Transverse colon (tissue), 4 donors: ENCODE results near the gene MAPK1IP1L. TPM values are rescaled to one million over a fixed set of nuclear protein-coding genes. Genes with fewer than 3 reads are reported as not detected.

ENCODE experiments used
- DNase-seq: peaks from one replicate; pipeline ENCODE4 v3.0.0-alpha.2; 2019
- H3K27ac ChIP-seq, 4 donors: fragments of 200-600 bp; sonication (generic); 2 replicates each; pipeline ENCODE4 v1.5.1; 2016 to 2018; ENCODE audit warnings: inconsistent platforms in 4 of 4
- H3K27me3 ChIP-seq: fragments of 200-600 bp; sonication (generic); 2 replicates; pipeline ENCODE4 v1.5.1; 2017; ENCODE audit warnings: inconsistent platforms
- H3K36me3 ChIP-seq, 4 donors: fragments of 200-600 bp; sonication (generic); 2 replicates each; pipeline ENCODE4 v1.5.1; 2017 to 2019; ENCODE audit warnings: inconsistent platforms in 4 of 4
- H3K4me1 ChIP-seq, 4 donors: fragments of 200-600 bp; sonication (generic); 2 replicates each; pipeline ENCODE4 v1.5.1; 2017 to 2020; ENCODE audit warnings: inconsistent platforms in 4 of 4
- H3K4me3 ChIP-seq, 4 donors: fragments of 200-600 bp; sonication (generic); 1 replicate in 1 of 4; 2 replicates in 3 of 4; pipeline versions ENCODE4 v1.5.1 to v1.6.1; 2017 to 2019; ENCODE audit warnings: inconsistent platforms in 4 of 4
- H3K9me3 ChIP-seq, 2 donors: fragments of 200-600 bp; sonication (generic); 2 replicates each; pipeline ENCODE4 v1.5.1; 2017 to 2019; ENCODE audit warnings: inconsistent platforms in 2 of 2
- EP300 ChIP-seq: sonication (generic); formaldehyde crosslinking; IDR thresholded peaks from one replicate; pipeline ENCODE4 v1.6.1; 2017; ENCODE audit warnings: antibody characterized with exemption, low read depth
- POLR2A ChIP-seq: fragments of 450-650 bp; IDR thresholded peaks from one replicate; pipeline ENCODE4 v1.6.1; 2016; ENCODE audit warnings: antibody characterized with exemption, mild to moderate bottlenecking, moderate library complexity
- POLR2AphosphoS5 ChIP-seq, 3 donors: sonication (generic); formaldehyde crosslinking; IDR thresholded peaks; one replicate each; pipeline ENCODE4 v1.6.1; 2016; ENCODE audit warnings: antibody characterized with exemption in 3 of 3
- whole genome bisulfite sequencing, 2 donors: methylation state at CpG; one replicate each; pipeline ENCODE4 v1.1.5; 2018; ENCODE audit warnings: low coverage in 1 of 2; 5-methylcytosine and 5-hydroxymethylcytosine counted together
- in situ Hi-C, 4 donors: fragments of 200-750 bp; cut with MboI; loops; one replicate each; pipeline versions ENCODE4 v1.15.0 to v1.15.1; 2017; ENCODE audit warnings: low sequenced_read_pairs in 3 of 4, low pct_ligation_motif_present in 1 of 4, low pct_unique_long_range_greater_than_20kb in 1 of 4
- intact Hi-C: fragments of 100-400 bp; cut with DNase I; formaldehyde crosslinking; loops from one replicate; pipeline ENCODE4 v1.15.1; 2023; ENCODE audit warnings: low total_unique reads
- total RNA-seq, 4 donors: library from RNA; depleted of rRNA; stranded (reverse); fragments of >200 nt; gene quantifications; one replicate each; pipeline ENCODE4 v1.1.0, GENCODE V29; 2016
- TF ChIP-seq, protein P1 (sequence below), 5 experiments: fragments of 200-600 bp in 3 of 5; fragments of 450-650 bp in 2 of 5; sonication (generic) in 3 of 5; IDR thresholded peaks; 1 replicate in 2 of 5; 2 replicates in 3 of 5; pipeline ENCODE4 v1.5.1; 2016 to 2017; ENCODE audit warnings: antibody characterized with exemption in 5 of 5, inconsistent platforms in 3 of 5, mild to moderate bottlenecking in 2 of 5, moderate library complexity in 1 of 5

Gene MAPK1IP1L
- total RNA-seq, 4 donors from 2014 or later, result 50.2 to 96.9 (median 57.6) TPM

DNA sequence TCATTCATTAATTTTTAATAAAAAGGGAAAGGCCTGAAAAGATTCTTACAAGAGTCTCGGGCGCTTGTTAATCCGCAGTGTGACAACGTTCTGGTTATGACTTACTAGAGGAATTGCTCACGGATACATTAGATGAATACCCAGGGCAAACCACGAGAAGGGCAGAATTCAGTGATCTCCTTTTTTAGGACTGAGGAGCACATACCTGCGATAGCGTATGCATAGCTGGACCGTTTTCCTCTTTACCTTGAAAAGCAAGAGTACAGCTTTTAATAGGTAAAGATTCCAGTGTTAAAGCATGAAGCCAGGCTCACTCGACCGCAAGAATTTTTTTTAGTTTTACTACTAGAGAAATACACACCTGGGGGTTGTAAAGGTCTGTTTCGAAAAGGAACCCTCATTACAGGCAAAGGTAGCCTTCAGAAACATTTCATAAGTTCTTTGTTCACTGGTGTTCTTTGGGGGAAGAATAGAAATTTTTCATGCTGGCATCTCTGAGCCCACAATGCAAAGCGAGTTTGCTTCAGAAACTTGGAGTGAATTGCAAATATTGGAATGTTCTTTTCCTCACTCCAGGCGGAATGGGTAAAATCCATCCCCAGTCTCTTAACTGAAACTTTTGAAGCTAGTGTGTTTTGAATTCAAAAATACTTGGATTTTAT lies 953 bp downstream of the MAPK1IP1L start:
- in situ Hi-C loops, result no loop called here
- no peak for DNase-seq
- no peak for TF ChIP-seq EP300
- TF ChIP-seq POLR2AphosphoS5 (IDR thresholded peaks at IDR 0.05), result no peak
- TF ChIP-seq POLR2A, result no peak
- TF ChIP-seq, protein P1, sequence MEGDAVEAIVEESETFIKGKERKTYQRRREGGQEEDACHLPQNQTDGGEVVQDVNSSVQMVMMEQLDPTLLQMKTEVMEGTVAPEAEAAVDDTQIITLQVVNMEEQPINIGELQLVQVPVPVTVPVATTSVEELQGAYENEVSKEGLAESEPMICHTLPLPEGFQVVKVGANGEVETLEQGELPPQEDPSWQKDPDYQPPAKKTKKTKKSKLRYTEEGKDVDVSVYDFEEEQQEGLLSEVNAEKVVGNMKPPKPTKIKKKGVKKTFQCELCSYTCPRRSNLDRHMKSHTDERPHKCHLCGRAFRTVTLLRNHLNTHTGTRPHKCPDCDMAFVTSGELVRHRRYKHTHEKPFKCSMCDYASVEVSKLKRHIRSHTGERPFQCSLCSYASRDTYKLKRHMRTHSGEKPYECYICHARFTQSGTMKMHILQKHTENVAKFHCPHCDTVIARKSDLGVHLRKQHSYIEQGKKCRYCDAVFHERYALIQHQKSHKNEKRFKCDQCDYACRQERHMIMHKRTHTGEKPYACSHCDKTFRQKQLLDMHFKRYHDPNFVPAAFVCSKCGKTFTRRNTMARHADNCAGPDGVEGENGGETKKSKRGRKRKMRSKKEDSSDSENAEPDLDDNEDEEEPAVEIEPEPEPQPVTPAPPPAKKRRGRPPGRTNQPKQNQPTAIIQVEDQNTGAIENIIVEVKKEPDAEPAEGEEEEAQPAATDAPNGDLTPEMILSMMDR (IDR thresholded peaks at IDR 0.05), result no peak
- Histone ChIP-seq H3K27me3 (no peaks in the 10 kb centered on the region), H3K9me3 (no peaks in the 10 kb centered on the region), H3K27ac (peak overlapping the region; percentile 97 to 100 (median 100)), H3K4me1 (peaks cover 9 to 46% (median 23%) of the 10 kb centered on the region in 4 donors), H3K4me3 (peak overlapping the region; percentile 75 to 98 (median 86)), H3K36me3 (no peaks in the 10 kb centered on the region)
- intact Hi-C loops, result no loop called here
- WGBS, 2 donors, result 4 to 9% methylated on average over 9 to 14 of the region's 14 CpGs

DNA sequence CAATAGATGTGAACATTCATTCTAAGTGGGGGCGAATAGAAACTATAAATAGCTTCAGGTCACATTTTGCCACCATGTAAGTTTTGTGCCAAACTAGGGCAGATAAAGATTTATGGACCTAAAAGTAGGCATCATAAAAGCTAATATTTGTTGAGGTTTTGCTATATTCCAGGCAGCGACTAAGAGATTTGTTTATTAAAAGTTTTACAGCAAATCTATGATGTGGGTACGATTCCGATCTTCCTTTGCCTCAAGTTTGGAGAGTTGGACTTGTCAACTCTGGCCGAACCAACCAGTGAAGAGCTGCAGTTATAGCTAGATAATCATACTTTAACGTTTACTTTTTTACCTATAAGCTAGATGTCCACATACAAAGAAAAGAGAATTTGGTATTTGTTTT lies 1.6 kb downstream of the MAPK1IP1L start:
- WGBS, 2 donors, result 51 to 54% methylated on average over 6 of the region's 6 CpGs
- TF ChIP-seq, protein P1 (IDR thresholded peaks at IDR 0.05), result no peak
- TF ChIP-seq EP300 (no peak), POLR2A (no peak), POLR2AphosphoS5 (IDR thresholded peaks at IDR 0.05) (no peak)
- peaks cover 9 to 46% (median 23%) of the 10 kb centered on the region in 4 donors for H3K4me1 ChIP-seq
- peak overlapping the region; percentile 97 to 100 (median 100) for H3K27ac ChIP-seq
- H3K36me3 ChIP-seq, result no peaks in the 10 kb centered on the region
- intact Hi-C loops, result no loop called here
- in situ Hi-C loops, result no loop called here
- no peak for DNase-seq
- H3K27me3 ChIP-seq, result no peaks in the 10 kb centered on the region
- peak overlapping the region in 2 of 4 donors; percentile 75 to 78 for H3K4me3 ChIP-seq
- H3K9me3 ChIP-seq, result no peaks in the 10 kb centered on the region

DNA sequence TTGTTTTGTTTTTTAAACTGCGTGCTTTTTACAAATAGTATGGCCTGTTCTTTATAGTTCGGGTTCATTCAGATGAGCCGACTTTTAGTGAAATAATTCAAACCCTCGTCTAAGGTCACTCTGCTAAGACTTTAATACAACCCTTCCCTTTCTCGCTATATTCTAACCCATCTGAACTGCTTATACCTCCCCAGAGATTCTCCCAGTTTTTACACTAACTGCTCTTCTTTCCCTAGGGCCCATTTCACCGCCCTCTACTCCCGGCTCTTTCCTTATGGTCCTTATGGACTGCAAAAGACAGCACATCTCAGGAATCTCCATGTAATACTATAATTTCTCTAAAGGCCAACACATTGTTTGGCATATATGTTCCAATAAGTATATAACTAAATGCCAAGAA lies 2.1 kb downstream of the MAPK1IP1L start:
- WGBS, 2 donors, result 83 to 89% methylated on average over 7 of the region's 7 CpGs
- no peak for TF ChIP-seq EP300
- TF ChIP-seq, protein P1 (IDR thresholded peaks at IDR 0.05), result no peak
- no peak for TF ChIP-seq POLR2AphosphoS5 (IDR thresholded peaks at IDR 0.05)
- peak overlapping the region in 1 of 4 donors; percentile 78 for H3K4me3 ChIP-seq
- intact Hi-C loops (no loop called here), in situ Hi-C loops (no loop called here)
- DNase-seq, result no peak
- peaks cover 9 to 45% (median 23%) of the 10 kb centered on the region in 4 donors for H3K4me1 ChIP-seq
- H3K27me3 ChIP-seq, result no peaks in the 10 kb centered on the region
- peak overlapping the region in 1 of 4 donors; percentile 99 for H3K27ac ChIP-seq
- peaks cover 0 to 3% (median 0%) of the 10 kb centered on the region in 4 donors for H3K36me3 ChIP-seq
- no peaks in the 10 kb centered on the region for H3K9me3 ChIP-seq

DNA sequence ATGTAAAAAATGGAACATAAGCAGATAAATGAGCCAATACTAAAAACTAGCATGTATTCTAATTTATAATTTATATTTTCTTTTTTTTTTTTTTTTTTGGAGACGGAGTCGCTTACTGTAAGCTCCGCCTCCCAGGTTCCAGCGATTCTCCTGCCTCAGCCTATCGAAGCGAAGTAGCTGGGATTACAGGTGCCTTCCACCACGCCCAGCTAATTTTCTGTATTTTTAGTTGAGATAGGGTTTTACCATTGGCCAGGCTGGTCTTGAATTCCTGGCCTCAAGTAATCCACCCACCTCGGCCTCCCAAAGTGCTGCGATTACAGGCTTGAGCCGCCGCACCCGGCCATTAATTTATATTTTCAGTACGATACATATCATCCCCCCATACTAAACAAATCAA lies 2.7 kb downstream of the MAPK1IP1L start:
- 80 to 93% methylated on average over 2 to 13 of the region's 13 CpGs for WGBS, 2 donors
- Histone ChIP-seq H3K27me3 (no peaks in the 10 kb centered on the region), H3K36me3 (peaks cover 0 to 3% (median 0%) of the 10 kb centered on the region in 4 donors), H3K9me3 (no peaks in the 10 kb centered on the region), H3K27ac (no peak overlapping the region), H3K4me1 (peaks cover 9 to 42% (median 23%) of the 10 kb centered on the region in 4 donors), H3K4me3 (no peak overlapping the region)
- TF ChIP-seq EP300 (no peak), POLR2AphosphoS5 (IDR thresholded peaks at IDR 0.05) (no peak), POLR2A (no peak)
- TF ChIP-seq, protein P1 (IDR thresholded peaks at IDR 0.05), result no peak
- in situ Hi-C loops, result no loop called here
- no peak for DNase-seq
- intact Hi-C loops, result no loop called here
